ENCODE results near the gene CHMP5.

CHMP5 gene

DNA sequence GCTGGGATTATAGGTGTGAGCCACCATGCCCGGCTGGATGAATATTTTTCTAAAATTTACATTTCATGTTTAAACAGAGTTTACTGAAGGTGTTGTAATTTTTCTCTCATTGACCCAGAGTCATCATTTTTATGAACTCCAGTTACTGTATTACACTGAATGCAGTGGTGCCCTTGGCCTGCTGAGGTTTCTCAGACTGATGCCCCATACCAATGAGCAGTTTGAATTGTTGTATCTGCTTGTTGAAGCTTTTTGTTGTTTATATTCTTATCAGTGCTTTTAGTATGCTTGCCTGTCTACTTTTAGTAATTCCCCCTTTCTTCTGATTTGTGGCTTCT is 55.4 kb downstream of the CHMP5 start:
- no peak for DNase-seq

DNA sequence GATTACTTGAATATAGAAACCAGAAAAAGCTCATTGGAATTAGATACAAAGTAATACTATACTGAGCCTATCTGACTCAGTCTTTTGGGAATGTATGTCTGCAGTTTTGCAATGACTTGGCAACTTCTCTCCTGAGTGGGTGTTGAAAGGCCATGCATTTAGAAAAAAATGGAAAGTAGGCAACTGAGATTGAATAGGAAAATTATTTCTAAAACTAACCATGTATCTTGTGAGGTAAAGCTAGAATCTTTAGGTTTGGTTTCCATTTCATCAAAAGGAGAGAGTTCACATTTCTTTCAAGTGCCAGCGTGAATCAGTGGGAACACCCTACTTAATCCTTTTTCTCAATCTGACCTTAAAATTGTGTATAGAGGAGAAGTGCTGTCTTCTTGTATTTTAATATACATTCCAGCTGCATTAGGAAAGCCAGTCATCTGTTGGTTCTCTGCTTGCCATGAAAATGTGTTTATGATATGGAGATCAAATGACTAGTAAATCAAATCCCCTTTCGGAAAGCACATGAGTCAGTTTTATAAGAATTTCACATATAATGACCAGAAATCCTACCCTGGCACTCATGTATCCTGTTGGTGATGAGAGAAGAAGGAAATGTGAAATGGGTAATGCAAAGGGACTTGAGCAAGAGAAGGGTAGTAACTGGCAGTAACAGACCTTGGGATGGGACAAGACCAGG is 55.9 kb downstream of the CHMP5 start:
- DNase-seq = no peak

DNA sequence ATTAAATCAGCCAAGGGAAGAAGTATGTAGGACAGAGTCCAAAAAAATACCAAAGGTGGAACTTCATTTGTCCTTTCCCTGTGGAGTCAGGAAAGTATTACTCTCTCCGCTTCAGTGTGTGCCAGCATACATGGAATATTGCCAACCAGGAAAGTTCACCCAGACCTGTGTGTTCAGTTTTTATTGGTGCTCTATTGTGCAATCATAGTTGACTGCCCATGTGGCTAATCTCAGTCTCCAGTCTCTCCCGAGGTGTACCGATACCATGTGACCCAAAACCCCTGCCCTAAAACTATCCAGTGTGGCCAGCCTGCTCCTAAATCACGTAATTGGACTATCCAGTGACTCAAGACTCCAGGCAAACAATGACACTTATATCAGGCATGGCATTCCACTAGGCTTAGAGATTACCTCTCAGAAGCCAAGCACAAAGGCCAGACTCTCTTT is 64.3 kb downstream of the CHMP5 start:
- DNase-seq = no peak

DNA sequence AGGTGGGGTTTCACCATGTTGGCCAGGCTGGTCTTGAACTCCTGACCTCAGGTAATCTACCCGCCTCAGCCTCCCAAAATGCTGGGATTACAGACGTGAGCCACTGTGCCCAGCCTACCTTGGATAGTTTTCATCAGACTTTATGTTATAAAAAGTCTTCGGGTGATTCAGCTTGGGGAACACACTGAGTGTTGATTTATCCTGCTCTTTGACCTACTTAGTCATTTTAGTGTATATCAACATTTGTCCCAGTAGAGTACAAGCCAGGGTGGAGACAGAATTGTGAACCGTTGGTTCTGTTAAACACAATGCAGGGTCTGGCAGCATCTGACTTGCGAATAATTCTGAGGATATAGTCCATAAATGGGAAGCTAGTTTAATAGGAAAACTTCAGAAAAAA is 65.1 kb downstream of the CHMP5 start:
- no peak for DNase-seq

DNA sequence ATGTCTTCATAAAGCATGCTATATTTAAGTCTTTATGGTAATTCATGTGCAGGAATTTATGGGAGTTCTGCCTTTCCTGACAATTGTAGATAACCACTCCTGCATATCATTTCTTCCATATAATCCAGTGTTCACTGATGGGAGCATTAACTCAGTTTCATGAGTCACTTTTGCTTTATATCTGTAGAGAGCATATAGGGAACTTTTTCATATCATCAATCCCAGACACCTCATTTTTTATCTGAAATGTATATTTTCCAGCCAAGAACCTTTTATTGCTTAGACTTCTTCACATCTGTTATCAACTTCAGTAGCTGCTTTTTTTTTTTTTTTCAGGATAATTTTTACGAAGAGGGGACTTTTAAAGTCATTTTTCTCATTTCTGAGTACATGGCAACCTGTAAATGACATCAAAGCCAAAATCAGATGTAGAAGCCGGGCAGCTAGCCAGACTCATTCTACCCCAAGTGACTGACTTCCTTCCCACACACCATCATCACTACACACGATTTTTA is 66.6 kb downstream of the CHMP5 start:
- DNase-seq = no peak

Measured in central memory CD4-positive, alpha-beta T cell (primary cell).